Measurements from ENCODE around the gene LPP.

LPP gene

DNA sequence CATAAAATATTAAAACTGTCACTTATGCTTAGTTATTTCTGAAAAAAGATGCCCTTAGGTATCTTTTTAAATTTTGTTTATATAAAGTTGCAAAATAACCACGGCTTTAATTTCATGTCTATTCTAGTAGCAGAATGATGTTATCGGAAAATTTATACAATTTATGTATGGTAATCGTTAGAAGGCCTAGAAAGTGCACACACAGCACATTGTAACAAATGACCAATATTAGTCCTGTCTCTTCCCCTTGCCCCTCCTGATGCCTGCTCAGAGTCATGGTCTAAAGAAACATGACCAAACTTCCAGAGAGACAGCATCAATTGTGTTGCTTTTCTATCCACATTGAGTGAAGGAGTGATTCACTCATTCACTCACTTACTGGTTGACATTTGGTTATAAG lies 6.2 kb upstream of the LPP start:
- H3K27ac ChIP-seq (replicated peaks): no peak overlapping the region
- no peak for DNase-seq (ENCODE audit: low read depth in 1 of 2, low spot score in 1 of 2)
- TF ChIP-seq, protein P1, sequence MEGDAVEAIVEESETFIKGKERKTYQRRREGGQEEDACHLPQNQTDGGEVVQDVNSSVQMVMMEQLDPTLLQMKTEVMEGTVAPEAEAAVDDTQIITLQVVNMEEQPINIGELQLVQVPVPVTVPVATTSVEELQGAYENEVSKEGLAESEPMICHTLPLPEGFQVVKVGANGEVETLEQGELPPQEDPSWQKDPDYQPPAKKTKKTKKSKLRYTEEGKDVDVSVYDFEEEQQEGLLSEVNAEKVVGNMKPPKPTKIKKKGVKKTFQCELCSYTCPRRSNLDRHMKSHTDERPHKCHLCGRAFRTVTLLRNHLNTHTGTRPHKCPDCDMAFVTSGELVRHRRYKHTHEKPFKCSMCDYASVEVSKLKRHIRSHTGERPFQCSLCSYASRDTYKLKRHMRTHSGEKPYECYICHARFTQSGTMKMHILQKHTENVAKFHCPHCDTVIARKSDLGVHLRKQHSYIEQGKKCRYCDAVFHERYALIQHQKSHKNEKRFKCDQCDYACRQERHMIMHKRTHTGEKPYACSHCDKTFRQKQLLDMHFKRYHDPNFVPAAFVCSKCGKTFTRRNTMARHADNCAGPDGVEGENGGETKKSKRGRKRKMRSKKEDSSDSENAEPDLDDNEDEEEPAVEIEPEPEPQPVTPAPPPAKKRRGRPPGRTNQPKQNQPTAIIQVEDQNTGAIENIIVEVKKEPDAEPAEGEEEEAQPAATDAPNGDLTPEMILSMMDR (IDR thresholded peaks at IDR 0.05; ENCODE audit: insufficient read depth, low read length): no peak
- no peak overlapping the region for H3K4me3 ChIP-seq (replicated peaks; ENCODE audit: insufficient read depth, low read length)
- H3K27me3 ChIP-seq (ENCODE audit: insufficient read depth, poor library complexity, severe bottlenecking): no peaks in the 10 kb centered on the region

DNA sequence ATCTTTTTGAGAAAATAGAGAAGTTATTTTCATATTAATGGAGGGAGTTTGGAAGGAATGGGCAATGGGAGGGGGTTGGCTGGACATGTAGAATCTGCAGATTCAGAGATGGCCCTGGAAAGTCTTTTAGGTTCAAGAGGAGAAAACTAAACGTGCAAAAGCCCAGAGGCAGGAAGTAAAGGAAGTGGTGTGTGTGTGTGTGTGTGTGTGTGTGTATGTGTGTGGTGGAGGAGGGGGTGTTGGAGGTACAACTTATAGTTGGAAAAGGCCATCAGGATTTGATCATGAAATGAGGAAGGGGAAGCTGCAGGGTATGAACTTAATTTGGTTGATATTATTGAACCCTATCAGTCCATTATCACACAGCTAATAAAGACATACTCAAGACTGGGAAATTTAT lies 5.6 kb upstream of the LPP start:
- TF ChIP-seq GABPA (IDR thresholded peaks at IDR 0.05; ENCODE audit: low read depth): no peak
- TF ChIP-seq, protein P1 (IDR thresholded peaks at IDR 0.05; ENCODE audit: insufficient read depth, low read length): no peak
- TF ChIP-seq POLR2AphosphoS5 (IDR thresholded peaks at IDR 0.05; ENCODE audit: low read depth): no peak
- no peak for TF ChIP-seq SPI1 (IDR thresholded peaks at IDR 0.05; ENCODE audit: borderline replicate concordance, low read depth)
- TF ChIP-seq, protein P2, sequence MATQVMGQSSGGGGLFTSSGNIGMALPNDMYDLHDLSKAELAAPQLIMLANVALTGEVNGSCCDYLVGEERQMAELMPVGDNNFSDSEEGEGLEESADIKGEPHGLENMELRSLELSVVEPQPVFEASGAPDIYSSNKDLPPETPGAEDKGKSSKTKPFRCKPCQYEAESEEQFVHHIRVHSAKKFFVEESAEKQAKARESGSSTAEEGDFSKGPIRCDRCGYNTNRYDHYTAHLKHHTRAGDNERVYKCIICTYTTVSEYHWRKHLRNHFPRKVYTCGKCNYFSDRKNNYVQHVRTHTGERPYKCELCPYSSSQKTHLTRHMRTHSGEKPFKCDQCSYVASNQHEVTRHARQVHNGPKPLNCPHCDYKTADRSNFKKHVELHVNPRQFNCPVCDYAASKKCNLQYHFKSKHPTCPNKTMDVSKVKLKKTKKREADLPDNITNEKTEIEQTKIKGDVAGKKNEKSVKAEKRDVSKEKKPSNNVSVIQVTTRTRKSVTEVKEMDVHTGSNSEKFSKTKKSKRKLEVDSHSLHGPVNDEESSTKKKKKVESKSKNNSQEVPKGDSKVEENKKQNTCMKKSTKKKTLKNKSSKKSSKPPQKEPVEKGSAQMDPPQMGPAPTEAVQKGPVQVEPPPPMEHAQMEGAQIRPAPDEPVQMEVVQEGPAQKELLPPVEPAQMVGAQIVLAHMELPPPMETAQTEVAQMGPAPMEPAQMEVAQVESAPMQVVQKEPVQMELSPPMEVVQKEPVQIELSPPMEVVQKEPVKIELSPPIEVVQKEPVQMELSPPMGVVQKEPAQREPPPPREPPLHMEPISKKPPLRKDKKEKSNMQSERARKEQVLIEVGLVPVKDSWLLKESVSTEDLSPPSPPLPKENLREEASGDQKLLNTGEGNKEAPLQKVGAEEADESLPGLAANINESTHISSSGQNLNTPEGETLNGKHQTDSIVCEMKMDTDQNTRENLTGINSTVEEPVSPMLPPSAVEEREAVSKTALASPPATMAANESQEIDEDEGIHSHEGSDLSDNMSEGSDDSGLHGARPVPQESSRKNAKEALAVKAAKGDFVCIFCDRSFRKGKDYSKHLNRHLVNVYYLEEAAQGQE (IDR thresholded peaks at IDR 0.05; ENCODE audit: insufficient replicate concordance, low read depth): no peak
- no peaks in the 10 kb centered on the region for H3K27me3 ChIP-seq (ENCODE audit: insufficient read depth, poor library complexity, severe bottlenecking)
- no peak for DNase-seq (ENCODE audit: low read depth in 1 of 2, low spot score in 1 of 2)

DNA sequence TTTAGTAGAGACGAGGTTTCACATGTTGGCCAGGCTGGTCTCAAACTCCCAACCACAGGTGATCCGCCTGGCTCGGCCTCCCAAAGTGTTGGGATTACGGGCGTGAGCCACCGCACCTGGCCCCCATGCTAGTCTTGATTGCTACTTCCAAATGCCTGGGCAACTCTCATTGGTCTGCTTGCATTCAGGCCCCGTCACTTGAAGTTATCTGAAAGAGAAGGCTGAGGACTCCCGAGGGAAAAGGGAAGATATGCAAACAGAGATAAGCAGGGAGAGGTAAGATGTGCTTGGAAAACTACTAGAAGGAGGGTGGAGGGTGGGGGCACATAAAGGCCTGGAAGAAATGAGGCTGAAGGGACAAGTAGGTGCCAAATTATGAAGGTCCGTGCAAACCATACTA lies 4.4 kb upstream of the LPP start:
- no peak overlapping the region for H3K27ac ChIP-seq (replicated peaks)
- TF ChIP-seq, protein P2 (IDR thresholded peaks at IDR 0.05; ENCODE audit: insufficient replicate concordance, low read depth): no peak
- TF ChIP-seq GABPA (IDR thresholded peaks at IDR 0.05; ENCODE audit: low read depth) (no peak), SPI1 (IDR thresholded peaks at IDR 0.05; ENCODE audit: borderline replicate concordance, low read depth) (no peak), POLR2AphosphoS5 (IDR thresholded peaks at IDR 0.05; ENCODE audit: low read depth) (no peak)
- TF ChIP-seq, protein P1 (IDR thresholded peaks at IDR 0.05; ENCODE audit: insufficient read depth, low read length): no peak
- DNase-seq (ENCODE audit: low read depth in 1 of 2, low spot score in 1 of 2): no peak

More for the DNA sequence above, 5.6 kb upstream of the LPP start:
- Histone ChIP-seq H3K27ac (replicated peaks) (no peak overlapping the region), H3K4me3 (replicated peaks; ENCODE audit: insufficient read depth, low read length) (no peak overlapping the region)

DNA sequence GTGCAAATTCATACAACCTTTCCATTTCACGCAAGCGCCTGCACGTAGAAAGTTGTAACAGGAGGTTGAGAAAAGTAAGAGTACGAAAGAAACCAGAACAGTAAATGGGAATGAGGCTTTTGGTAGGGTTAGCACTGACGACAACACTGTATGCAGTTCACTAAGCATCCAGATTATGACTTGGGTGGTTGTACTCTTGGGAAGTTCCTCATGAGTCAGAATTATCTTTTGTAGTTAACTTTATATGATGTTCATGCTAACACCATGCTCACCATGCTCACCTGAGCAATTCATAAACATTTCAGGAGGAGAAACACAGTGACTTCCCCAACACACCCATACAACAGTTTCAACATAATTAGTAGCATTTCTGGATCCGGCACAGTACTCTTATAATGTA lies 3.0 kb upstream of the LPP start:
- Histone ChIP-seq H3K4me3 (replicated peaks; ENCODE audit: insufficient read depth, low read length) (no peak overlapping the region), H3K27ac (replicated peaks) (no peak overlapping the region), H3K27me3 (ENCODE audit: insufficient read depth, poor library complexity, severe bottlenecking) (no peaks in the 10 kb centered on the region)
- TF ChIP-seq, protein P1 (IDR thresholded peaks at IDR 0.05; ENCODE audit: insufficient read depth, low read length): no peak
- no peak for TF ChIP-seq GABPA (IDR thresholded peaks at IDR 0.05; ENCODE audit: low read depth)
- TF ChIP-seq POLR2AphosphoS5 (IDR thresholded peaks at IDR 0.05; ENCODE audit: low read depth): no peak
- no peak for TF ChIP-seq SPI1 (IDR thresholded peaks at IDR 0.05; ENCODE audit: borderline replicate concordance, low read depth)
- TF ChIP-seq, protein P2 (IDR thresholded peaks at IDR 0.05; ENCODE audit: insufficient replicate concordance, low read depth): no peak
- DNase-seq (ENCODE audit: low read depth in 1 of 2, low spot score in 1 of 2): no peak

More for the DNA sequence above, 4.4 kb upstream of the LPP start:
- H3K4me3 ChIP-seq (replicated peaks; ENCODE audit: insufficient read depth, low read length): no peak overlapping the region
- no peaks in the 10 kb centered on the region for H3K27me3 ChIP-seq (ENCODE audit: insufficient read depth, poor library complexity, severe bottlenecking)
